Fibroblast of upper back skin (primary cell): ENCODE data around the gene CTNNA2.
"Not testable (repeated sequence)": the region's sequence is repeated elsewhere in the genome, so short reads cannot be mapped to it uniquely, and the experiment has no call there.

Experiments used
- DNase-seq: peaks from one replicate; pipeline ENCODE4 v3.0.0-alpha.2; 2013

CTNNA2 gene

DNA sequence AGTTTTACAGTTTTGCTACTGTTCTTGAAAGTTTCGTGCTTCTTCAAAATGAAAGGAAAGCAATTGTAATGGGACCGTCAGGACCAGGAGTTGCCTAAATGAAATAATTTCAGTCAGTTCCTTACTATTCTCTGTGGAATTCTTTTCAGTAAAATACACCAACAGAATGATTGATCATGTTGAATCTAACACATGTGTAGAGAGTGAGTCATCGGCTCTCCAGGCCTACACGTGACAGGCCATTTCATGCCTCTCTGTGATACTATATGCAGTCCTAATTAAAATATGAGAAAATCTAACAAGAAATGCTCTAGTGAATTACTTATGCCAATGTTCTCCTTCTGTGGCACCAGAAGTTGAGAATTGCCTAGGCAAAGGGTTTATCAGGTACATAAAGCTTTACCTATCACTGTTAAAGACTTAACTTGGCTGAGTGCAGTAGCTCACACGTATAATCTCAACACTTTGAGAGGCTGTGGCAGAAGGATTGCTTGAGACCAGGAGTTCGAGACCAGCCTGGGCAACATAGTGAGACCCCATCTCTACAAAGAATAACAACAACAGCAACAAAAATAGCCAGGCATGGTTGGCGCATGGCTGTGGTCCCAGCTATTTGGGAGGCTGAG, 592.3 kb downstream of the CTNNA2 start:
- peak; percentile 83 for DNase-seq

DNA sequence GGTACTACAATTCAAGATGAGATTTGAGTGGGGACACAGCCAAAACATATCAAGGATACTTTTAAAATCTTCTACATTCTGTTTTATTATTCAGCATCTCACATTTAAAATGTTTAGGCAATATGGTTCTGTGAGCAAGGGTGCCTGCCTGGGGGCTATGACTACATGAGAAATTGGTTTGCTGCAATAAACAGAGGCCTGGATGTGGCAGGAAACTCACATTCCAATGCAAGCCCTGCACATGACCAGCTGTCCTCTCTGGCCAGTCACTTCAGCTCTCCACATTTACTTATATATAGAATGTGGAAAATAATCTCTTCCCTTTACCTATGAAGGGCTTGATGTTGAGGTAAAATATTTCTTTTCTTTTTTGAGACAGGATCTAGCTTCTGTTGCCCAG, 598.3 kb downstream of the CTNNA2 start:
- DNase-seq = no peak

DNA sequence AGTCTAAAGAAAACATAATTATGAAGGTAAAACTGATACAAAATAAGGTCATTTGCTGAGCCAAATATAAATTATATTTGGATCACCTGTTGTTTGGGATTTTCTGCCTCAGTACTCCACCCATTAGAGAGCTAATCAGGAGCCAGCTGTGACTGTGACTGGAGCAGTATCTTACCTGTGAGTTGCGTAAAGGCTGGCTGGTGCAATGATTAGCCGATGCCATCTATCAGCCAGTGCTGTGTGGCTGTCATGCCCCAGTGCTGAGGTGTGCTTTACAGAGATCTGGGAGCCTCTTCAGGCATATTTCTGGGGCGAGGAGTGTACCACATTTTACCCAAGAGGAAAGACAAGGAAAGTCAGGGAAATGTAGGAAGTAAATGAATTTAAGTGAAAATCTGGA, 599.9 kb downstream of the CTNNA2 start:
- DNase-seq = no peak

DNA sequence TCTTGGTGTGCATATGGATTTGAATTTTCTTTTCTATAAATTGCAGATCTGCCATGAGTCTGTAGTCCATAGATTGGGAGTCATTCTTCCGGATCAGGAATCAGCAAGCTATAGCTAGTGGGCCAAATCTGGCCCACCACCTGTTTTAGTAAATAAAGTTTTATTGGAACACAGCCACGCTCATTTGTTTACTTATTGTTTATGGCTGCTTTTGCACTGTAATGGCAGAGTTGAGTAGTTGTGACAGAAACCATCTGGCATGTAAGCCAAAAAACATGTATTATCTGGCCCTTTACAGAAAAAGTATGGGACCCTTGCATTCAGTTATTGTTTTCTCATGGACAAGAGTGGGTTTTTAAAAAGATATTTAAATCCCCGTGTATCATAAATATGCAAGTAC, 600.5 kb downstream of the CTNNA2 start:
- no peak for DNase-seq

DNA sequence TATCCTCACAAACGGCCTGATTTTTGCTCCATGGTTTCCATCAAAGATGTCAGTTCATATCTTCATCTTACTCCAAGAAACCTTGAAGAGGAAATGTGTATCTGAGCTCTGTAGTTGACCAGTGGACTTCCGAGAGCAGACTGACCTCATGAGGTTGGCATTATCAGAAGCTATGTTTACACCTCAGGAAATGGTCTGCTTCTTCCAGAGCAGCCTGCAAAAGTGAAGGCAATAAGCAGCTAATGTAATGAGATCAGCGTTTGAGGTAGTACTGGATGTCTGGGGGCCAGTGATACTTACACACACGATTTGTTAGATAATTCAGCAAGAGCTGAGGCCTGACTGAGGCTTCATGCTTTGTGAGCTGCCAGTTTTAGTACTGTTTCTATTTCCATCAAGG, 602.0 kb downstream of the CTNNA2 start:
- DNase-seq = no peak

DNA sequence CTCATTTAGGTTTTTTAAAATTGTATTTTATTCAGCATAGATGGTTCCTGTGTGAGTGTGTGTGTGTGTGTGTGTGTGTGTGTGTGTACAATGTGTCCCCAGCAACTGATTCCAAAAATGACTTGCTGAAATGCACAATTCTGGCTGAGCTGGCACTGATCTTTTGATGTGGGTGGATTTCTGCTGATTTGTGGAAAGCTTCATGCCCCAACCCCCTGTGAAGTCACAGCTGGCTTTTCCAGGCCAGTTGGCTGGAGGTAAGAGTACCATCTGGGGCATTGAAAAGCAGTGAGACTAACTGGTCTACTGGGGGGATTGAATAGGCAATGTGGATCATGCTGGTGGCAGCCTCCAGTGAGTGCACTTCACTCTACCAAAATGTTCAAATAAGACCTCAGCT, 604.5 kb downstream of the CTNNA2 start:
- no peak for DNase-seq

DNA sequence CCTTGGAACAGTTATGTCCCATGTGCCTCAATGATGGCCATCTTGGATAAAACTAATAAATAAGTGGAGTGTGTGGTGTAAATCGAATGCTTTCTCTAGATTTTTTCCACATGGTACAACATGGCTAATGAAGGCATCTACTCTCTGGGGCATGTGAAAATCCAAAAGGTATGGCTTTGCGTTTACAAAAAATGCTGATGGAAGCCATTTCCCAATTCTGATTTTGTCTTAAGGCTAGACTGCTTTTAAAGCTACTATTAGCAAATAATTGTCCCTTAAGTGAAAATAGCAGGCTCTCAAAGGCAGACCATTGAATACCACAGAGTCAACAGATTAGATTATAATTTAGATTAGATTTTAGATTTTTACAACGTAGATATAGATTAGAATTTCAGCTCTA, 608.0 kb downstream of the CTNNA2 start:
- no peak for DNase-seq

DNA sequence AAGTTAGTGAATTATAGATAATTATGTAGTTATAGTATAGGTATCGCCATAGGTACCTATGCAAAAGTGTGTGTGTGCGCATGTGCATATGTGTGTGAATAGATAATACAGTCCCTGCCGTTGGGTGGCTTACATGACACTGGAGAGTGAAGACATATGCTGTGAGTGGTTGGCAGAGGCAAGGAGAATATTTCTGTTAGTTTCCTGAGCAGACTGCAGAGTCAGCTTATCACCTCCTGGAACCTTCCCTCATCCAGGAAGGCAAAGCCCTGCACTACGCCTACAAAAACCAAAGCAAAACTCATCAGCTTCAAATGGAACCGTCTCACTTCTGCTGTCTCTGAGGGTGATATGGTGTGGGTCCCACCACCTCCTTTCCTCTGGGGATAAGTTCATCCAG, 609.8 kb downstream of the CTNNA2 start:
- no peak for DNase-seq

DNA sequence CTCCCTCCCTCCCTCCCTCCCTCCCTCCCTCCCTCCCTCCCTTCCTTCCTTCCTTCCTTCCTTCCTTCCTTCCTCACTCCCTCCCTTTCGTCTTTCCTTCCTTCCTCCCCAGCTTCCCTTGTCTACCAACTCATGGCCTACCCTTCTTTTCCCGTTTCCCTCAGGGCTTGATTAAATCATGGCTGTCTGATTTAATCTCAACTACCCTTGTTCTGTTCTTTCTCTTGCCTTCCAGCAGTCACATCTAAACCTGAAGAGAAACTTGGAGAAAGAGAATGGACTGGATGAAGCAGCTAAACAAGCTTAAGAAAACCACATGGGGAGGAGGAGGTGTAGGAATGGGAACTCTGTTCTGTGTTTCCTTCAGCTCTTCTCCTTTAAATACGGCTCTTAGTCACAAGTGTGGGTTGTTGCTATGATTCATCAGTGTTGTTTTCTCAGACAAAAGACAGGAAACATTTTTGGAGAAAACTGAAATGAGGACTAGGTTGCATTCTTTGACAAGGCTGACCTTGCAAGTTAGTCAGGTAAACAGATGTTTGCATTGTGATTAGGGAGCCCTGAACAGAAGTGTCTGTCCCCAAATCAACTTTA, 613.8 kb downstream of the CTNNA2 start:
- DNase-seq = peak; percentile 50

DNA sequence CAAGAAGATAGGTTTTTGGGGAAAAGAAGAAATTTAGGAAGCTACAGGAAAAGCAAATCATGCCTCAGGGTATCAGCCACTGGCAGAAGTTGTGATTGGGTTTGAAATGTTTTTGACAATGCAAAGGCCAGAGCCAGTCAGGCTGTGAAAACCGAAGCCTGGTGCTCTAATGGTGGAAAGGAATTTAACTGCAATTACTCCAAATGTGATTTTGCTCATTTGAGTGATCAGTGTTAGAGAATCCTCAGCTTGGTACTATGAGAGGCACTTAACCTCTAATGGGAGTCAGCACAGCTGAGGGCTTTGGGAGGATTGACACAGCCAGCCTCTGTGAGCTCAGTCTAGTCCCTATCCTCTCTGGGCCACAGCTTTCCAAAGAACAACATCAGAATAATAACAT, 615.2 kb downstream of the CTNNA2 start:
- DNase-seq = no peak

DNA sequence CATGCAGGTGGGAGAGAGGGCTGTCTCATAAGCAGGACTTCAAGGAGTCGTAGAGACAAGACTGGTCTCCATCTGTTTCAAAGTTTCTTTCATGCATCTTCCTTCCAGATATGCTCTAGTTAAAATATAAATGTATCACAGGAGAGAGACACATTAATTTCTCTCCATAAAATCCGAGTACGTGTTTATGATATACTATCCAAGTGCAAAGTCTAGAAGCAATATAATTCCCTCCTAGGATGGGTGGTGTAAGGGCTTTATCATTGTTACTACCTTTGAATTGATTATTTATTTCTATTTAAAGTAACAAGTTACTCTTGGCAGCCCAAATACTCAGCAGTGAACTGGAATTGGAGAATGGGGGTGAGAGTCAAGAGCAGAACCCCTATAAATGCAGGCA, 619.4 kb downstream of the CTNNA2 start:
- no peak for DNase-seq

DNA sequence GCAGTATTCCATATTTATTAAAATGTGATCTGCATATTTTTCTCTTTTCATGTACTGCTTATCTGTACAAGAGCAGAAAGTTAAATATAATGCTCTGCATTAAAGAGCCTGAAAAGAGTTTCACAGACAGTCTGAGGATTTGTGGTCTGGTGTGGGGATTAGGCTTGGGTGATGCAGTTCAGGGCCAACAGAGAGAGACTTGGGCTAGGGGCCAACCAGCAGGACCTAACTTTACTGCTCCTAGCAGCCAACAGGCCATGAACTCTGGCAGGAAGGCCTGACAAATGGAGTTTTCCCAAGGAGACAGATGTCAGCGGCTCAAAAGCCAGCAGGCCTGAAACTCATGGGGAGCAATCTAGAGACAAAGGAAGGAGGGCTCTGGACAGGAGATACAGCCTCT, 622.1 kb downstream of the CTNNA2 start:
- no peak for DNase-seq

DNA sequence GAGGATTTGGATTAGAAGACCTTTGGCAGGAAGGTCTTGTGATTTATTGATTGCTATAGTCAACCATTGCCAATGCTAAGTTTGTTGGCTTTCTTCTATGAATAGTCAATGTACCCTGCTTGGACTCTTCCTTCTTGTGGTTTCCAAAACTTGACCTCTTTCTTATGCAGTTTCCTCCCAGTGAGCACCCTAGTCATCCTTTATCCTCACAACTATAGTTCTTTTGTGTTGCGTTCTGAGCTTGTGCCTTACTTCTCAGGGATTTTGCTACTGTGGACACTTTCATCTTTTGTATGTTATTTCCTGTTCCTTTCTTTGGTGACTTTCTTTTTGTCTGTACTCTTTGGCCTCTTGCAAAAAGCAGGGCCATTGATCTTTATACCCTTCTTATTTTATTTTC, 623.5 kb downstream of the CTNNA2 start:
- no peak for DNase-seq

DNA sequence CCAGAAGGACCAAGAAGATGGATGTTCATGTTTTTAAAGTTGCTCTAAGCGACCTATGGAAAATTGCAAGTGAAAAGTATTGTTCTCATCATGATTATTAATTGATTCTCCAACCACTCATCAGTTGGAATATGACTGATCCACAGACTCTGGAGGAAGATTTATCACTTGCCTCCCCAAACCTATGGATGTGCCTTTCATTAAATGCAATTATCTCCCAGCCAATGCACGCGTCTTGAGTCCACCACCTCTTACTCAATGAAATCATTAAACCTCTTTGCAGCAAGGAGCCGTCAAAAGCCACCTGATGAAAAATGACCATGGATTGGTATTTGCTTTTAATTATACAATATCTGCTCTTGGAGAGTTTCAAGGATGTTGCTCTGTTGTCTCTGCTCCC, 626.1 kb downstream of the CTNNA2 start:
- no peak for DNase-seq

DNA sequence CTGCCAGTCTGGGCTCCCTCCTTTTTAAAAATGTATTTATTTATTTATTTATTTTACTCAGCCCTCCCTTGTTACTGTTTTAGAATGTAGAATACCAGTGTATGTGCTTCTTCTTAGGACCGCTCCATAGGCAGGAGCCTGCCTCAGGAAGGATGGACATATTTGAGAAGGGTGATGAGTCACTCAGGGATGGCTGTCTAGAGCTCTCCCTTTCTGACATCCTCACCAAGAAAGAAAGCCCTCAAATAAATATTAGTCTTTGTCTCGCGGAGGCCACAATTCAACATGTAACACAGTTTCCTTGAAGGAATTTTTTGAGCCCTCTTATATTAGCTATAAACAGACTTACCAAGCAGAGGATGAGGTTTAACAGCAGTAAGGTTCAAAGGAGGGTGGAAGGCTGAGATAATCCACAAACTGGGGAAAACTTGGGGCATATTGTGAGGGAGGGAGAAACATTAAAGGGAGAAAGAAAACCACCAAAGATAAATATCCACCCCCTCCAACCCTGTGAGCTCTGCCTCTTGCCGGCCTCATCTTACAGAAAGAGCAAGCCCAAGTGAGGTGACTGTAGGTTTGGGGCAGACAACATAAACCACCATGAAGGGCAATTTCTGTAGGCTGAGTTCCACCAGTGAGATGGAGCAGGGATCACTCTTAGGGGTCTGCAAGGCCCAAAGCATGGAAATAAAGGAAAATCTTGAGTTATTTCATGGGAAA, 628.3 kb downstream of the CTNNA2 start:
- peak; percentile 12 for DNase-seq

DNA sequence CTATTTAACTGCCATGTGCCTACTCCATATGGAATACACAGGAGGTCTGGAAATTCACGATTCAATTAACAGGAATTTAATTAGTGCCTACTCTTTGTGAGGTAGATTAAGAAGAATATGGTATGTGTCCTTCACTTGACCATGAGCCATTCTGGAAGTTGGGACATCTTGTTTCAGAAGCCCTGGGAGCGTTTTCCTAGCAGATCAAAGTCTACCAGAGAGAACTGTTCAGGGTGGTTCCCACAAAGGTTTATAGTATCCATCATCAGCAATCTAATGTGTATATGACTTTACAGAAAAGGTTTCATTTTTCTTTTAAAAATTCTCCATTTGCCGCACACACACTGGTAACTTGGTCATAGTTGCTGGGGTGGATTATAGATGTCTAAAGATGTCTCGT, 632.6 kb downstream of the CTNNA2 start:
- no peak for DNase-seq

DNA sequence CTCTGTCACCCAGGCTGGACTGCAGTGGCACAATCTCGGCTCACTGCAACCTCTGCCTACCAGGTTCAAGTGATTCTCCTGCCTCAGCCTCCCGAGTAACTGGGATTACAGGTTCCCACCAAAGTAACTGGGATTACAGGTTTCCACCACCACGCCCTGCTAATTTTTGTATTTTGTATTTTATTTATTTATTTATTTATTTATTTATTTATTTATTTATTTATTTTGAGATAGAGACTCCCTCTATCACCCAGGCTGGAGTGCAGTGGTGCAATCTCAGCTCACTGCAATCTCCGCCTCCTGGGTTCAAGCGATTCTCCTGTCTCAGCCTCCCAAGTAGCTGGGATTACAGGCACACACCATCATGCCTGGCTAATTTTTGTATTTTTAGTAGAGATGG, 633.9 kb downstream of the CTNNA2 start:
- DNase-seq = not testable (repeated sequence)

DNA sequence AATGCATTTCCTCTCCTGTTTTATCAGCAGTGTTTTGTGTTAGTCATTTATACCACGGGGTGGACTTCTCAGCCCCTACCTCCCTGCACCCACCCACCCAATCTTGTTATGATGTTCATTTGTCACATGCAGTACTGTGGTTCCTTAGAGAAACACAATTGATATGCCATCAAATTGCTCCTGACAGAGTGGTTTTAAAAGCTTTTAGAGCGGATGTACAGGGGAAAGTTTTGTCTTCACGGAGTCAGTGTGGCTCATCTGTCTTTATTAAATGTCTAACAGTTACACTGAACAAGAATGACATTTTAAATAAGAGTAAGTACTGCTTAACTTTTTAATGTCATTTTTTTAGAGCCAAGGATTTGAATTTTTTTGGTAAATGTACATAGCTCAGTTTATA, 634.8 kb downstream of the CTNNA2 start:
- DNase-seq = no peak

DNA sequence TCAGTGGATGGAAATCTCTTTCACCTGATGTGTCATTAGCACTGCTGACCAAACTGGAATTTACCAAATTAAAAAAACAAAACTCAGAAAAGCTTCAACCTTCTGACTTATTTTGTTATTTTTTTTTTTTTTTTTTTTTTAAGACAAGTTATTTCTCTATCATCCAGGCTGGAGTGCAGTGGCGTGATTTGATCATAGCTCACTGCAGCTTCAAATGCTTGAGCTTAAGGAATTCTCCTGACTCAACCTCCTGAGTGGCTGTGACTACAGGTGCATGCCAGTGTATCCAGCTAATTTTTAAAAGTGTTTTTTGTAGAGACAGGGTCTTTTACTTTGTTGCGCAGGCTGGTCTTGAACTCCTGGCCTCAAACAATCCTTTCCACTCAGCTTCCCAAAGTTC, 636.1 kb downstream of the CTNNA2 start:
- no peak for DNase-seq

DNA sequence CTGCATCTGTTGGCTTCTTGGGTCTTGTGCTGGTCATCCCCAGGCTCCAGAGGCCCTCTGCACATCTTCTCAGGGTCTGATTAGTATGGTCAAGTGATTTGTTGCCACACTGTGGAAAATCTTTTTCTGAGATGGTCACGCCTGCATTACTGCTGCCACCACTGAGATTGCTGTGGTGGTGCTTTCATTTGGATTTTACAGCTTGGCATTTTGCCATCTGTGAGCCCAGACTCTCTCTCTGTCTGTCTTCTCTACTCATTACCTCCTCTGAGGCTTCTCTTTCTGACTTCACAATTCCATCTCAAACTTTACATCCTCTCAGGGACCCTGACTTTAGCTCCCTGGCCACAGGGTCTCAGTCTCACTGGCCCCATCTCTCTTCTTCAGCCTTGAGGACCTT, 637.1 kb downstream of the CTNNA2 start:
- no peak for DNase-seq

DNA sequence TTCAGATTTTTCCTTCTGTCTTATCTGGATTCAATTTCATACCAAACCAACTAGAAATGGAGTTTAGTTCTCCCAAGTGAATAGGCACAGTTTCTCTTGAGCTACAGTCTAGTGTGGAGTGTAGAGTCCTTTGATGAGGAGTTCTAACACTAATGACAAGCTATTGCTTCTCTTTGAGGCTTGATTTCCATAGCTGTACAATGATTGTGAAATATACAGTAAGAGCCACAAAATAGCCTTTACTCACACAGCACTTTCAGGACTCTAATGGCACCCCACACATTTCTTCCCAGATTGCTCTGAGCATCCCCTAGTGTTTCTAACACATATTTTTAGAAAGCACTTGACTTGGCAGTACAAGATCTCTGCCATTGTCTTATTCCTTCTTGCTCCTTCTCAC, 638.4 kb downstream of the CTNNA2 start:
- no peak for DNase-seq

DNA sequence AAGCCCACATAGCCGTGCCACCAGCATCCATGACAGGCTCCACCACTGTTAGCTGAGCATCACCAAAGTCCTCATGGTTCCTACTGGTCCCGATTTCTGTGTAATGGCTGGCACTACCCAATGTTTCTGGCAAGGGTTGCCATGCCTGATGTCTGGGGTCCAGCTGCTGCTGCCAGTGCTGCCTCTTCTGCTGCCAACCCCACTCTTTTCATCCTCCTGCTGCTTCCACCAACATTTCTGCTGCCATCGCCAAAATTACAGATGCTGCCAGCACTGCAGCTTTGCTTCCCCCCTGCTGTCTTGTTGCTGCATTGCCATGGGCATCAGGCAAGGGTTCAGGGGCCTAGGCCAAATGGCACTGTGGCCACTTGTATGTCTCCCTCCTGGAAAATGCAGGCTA, 638.8 kb downstream of the CTNNA2 start:
- no peak for DNase-seq

DNA sequence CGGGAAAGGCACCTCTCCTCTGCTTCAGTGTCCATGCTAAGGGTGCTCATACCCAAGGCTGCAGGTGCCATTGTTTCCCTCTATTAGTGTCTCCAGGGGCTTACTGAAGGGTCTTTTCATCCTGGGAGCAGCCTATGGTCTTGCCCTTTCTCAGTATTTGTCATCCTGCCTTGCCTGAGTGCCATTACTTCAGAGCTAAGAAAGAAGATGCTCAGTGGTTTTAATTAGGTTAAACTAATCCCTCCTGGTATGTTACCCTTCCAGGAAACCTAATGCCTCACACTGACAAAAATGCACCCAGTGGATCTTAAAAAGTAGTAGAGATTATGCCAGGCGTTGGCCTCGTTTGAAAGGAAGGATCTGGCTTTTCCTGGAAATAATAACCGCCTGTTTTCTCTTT, 640.3 kb downstream of the CTNNA2 start:
- peak; percentile 9 for DNase-seq

DNA sequence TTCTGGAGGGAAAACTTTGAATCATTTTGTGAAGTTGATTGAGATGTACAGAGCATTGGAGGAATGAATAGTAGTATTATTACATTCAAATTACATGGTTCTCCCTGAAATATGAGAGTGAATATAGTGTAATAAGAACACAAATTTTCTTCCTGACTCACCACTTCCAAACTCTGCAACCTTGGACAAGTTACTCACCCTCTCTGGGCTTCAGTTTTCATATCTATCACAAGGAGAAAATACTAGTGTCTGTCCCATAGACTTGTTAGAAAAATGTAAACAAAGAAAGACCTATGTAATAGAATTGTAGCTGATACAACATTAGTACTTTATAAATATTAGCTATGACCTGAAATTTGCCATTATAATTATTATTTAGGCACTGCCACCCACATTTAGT, 640.9 kb downstream of the CTNNA2 start:
- DNase-seq = no peak
